ENCODE measurements around the gene PTRH2.

Gene PTRH2

DNA sequence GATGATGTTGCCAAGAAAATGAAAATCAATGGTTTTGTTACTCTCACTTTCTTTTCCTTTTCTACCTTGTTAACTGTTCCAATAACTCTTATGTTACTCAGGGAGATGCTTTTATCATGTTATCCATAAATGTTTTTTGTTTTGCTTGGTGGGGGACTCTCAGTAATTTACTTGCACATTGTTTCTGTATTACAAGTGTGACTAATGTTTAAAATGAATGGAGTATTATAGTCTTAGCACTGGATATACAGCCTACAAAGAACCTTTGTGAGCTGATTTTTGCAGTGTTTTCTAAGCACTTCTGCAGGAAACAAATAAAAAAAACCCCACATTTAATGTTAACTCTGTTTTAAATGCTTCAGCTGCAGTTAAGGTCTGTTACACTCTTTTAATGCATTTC lies 12.3 kb upstream of the PTRH2 start:
- no peak for DNase-seq (ENCODE audit: low read depth in 2 of 2)

DNA sequence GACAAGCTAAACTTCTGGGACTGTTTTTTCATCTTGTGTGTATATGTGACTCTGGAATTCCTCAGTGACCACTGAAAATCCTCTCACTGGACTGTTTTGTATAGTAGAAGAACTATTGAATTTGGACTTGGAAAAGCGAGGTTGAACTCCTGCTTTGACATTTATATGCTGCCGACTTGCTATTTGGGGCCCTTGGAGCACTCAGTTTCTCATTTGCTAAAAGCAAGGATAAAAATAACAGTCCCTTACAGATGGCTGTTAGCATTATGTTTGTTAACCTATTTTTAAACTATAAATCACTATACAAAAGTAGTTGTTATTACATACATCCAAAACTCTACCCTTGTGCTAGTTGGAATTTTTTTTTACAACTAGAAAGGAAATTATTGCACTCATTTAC lies 9.2 kb upstream of the PTRH2 start:
- no peak for DNase-seq (ENCODE audit: low read depth in 2 of 2)

DNA sequence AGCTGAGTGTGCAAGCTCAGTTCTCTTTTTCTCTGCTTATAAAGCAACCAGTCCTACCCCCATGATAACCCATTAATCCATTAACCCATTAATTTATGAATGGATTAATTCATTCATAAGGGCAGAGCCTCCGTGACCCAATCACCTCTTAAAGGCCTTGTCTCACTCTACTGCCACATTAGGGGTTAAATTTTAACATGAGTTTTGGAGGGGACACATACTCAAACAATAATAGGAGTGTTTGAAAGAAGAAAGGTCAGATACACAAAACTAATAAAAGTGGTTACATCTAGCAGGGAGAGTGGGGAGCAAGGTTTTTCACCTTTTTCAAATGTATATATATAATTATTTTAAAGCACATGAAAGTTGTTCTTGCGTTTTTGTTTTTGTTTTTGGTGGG lies 7.0 kb upstream of the PTRH2 start:
- DNase-seq (ENCODE audit: low read depth in 2 of 2) = no peak

DNA sequence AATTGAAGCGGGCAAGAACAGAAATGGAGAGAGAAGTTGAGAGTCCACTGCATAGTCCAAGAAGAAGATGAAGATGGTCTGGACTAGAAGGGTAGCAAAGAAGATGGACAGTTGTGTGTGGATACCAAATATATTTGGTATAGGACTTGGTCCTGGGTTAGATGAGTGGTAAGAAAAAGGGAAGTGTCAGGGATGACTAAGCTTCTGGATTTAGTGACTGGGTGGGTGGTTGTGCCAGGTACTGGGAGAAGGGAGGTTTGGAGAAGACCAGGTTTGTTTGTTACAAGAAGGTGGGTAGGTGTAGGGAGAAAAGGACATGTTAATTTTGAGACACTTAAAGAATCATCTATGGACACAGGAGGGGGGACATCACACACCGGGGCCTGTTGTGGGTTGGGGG lies 5.6 kb upstream of the PTRH2 start:
- DNase-seq (ENCODE audit: low read depth in 2 of 2) = no peak

DNA sequence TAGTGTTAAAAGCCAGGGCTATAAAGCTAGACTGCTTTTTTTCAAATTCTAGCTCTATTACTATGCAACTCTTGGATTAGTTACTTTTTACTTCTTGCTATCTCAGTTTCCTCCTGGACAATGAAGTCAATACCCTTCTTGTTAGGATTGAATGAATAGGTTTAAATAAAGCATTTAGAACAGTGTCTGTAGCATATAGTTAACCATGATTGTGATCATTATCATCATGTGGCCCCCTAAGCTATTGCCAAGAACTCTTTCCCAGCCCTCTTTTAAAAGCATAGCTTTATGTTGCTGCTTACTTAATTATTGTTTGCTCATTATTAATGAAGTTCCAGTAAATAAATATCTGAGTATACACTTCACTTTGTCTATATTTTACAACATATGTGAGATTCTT lies 4.7 kb upstream of the PTRH2 start:
- DNase-seq (ENCODE audit: low read depth in 2 of 2) = no peak

DNA sequence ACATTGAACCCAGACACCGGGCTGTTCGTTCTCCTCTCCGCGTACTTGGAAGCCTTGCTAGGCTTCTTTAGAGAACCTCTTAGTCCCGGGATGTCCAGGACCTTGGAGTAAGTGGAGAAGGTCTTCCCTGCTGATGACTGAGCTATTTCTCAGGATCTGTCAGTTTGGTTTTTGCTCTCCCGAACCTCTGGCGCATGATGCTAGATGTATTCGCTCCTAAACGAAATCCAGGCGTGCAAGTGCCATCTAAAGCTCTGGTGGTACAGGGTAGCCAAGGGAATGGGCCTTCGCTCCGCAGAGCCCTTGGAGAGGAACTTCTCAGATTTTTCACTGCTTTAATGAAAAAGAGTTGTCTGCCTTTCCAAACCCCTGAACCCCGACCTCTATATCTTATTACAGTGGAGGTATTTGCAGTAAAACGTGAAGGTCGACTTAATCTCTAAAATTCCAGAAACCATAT lies 771 bp upstream of the PTRH2 start:
- DNase-seq (ENCODE audit: low read depth in 2 of 2) = no peak

DNA sequence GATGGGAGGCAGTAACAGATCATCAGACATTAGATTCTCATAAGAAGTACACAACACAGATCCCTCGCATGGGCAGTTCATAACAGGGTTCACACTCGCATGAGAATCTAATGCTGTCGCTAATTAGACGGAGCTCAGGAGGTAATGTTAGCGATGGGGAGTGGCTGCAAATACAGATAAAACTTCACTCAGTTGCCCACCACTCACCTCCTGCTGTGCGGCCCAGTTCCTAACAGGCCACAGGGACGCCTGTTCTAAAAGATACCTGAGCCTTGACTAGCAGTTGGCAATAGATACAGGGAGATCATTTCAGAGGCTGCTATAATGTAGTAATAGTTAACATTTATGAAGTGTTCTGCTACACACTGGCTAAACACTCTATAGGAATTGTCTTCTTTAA lies 4.9 kb downstream of the PTRH2 start:
- DNase-seq (ENCODE audit: low read depth in 2 of 2) = no peak

DNA sequence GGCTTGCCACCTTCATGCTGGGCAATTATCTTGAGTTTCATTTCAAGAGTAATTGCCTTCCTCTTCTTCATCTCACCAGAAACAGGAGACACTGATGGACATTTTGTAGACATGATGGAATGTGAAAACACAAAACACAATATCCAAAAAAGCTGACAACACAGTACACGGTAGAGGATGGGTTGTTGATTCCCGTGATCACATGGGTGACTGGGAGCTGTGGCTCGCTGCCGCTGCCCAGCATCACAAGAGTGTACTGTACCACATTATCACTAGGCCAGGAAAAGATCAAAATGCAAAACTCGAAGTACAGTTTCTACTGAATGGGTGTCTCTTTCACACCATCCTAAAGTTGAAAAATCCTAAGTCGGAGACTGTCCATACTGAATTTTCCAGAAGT lies 7.4 kb downstream of the PTRH2 start:
- no peak for DNase-seq (ENCODE audit: low read depth in 2 of 2)

DNA sequence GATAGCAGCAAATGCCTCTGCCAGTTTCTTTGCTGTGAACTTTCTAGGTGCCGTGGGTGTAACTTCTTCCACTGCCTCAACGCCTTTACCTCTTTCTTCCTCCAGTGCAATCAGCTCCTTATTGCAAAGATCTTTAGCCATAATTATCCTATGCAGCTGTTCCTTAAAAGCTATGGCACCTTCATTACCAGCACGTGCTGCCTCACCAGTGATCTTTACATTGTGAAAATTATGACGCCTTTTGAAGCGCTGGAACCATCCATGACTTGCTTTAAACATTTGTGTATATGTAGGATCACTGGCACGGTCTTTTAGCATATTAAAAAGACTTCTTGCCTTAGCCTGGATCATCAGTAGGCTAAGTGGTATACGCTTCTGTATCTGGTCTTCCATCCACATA lies 8.0 kb downstream of the PTRH2 start:
- DNase-seq (ENCODE audit: low read depth in 2 of 2) = no peak

DNA sequence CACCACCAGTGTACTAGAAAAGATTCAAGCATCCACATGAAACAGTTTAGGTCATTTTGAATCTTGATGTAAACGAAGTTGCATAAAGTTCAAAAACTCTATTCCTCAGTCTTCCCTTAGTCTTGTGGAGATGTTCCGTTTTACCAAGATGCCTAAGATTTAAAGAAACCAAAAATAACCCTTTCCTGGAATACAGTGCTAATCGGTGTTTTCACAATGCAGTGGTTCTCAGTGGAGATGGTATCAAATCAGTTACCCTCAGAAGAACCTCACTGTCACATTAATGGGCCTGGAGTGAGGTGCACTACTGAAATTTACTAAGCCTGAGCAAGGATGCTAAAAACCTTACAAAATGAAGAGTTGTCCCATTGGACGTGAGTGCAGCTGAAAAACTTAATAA lies 9.1 kb downstream of the PTRH2 start:
- no peak for DNase-seq (ENCODE audit: low read depth in 2 of 2)

DNA sequence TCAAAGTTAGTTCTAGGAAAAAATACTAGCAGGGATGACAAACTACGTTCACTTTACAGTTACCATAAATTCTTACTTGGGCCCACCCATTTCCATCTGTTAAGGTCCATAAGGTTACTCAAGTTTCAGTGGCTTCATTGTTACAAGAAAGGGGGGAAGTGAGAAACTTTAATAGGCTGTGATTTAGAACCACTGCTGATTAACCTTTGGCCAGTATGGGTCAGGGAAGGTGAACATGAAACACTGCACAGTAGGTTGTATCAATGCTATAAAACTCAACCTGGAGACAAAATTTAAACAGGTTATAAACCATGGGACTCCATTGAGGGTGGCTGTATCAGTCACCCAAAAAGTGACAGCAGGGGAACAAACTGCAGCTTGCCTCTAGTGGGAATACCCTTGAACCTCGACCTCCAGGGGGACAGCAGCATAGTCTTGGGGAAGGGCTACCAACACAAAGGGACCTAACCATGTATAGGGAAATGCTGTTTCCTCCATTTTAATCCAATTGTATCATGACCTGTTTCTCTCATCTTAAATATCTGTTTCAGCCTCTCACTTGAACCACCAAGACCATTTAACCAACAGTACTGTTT lies 10.4 kb downstream of the PTRH2 start:
- no peak for DNase-seq (ENCODE audit: low read depth in 2 of 2)

DNA sequence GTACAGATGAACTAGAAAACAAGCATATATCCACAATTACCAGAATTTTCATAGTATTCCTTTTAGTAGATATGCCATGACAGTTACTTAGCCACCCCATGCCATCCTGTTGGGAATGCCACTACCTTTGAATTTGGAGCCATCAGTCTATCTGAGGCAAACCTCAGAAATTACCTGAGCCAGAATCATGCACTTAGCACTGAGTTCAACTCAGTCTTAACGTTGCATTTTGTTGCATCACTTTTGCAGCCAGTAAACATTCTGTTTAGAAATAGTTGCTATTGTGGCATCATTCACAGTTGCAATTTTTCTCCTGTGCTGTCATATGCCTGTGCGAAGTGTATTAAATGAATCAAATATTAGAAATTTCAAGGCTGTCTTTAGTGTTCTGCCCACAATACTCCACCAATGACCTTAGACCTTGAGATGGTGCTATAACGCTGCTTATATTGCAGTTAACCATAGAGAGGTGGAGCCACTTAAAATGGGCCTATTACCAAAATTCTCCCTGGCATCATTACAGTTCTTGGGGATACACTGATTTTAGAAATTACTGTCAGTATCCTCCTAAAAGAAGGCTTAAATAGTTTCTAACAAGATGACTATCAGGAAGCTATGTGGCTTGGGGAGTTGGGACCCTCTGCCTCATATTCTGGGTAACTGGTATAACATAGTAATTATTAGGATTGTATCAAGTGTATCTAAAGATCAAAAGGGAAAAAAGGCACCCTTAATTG lies 11.1 kb downstream of the PTRH2 start:
- no peak for DNase-seq (ENCODE audit: low read depth in 2 of 2)

DNA sequence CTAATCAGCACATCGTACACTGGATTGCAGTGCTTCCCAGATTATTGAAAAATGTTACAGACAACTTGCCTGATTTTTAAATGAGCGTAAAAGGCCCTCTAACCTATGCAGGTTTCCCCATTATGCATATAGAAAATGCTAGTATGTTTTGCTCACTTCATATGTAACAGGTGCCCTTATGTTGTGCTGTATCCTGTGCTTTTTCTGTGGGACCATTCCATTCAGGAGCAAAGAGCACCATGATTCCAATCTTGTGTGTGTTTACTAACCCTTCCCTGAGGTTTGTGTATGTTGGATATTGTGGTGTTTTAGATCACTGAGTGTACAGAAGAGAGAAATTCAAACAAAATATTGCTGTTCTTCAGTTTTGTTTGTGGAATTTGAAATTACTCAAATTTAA lies 12.9 kb downstream of the PTRH2 start:
- no peak for DNase-seq (ENCODE audit: low read depth in 2 of 2)

DNA sequence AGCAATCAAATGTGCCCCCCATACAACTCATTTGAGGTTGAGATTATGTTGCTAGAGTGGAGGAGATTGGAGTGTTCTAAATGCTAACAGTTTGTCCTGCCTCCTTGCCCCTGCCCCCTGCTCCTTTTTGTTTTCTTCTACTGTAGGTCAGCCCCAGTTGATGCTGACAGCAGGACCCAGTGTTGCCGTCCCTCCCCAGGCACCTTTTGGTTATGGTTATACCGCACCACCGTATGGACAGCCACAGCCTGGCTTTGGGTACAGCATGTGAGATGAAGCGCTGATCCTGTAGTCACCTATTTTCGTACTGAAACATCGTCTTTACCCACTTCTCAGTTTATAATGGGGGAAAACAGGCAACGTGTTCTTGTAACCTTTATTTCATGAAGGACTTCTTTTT lies 13.6 kb downstream of the PTRH2 start:
- DNase-seq (ENCODE audit: low read depth in 2 of 2) = no peak

DNA sequence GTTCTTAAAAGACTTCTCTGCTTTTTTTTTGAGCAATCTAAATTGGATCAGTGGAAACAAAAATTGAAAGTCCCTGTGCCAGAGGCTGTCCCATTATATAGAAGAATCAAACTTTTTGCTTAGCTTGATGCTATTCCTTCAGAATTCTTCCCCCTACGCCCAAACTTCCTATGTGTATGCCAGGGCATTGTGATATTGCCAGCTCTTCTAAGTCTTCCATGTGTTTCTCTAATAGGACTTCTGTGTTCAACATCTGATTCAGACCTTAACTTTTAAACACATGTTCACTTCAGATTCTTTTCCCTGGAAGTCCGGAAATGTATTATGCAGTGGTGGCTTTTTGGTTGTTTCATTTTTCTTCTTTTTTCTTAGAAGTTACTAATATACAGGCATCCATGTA lies 18.7 kb downstream of the PTRH2 start:
- no peak for DNase-seq (ENCODE audit: low read depth in 2 of 2)

DNA sequence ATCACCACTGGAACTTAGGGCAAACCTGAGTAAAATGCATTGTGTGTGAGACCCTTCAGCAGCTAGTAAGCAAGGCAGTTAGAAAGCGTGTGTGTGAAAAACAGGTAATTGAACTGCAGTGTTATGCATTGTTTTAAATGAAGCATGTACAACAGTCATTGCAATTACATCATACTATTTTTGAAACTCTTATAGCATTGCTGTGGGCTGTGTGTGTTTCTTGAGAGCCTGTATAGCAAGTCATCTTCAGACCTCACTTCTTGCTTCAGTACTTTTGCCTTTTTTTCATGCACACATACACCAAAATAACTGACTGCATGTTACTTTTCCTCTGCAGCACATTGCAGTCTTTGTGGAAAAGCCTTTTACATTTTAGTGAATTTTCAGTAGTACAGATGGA lies 19.2 kb downstream of the PTRH2 start:
- no peak for DNase-seq (ENCODE audit: low read depth in 2 of 2)

DNA sequence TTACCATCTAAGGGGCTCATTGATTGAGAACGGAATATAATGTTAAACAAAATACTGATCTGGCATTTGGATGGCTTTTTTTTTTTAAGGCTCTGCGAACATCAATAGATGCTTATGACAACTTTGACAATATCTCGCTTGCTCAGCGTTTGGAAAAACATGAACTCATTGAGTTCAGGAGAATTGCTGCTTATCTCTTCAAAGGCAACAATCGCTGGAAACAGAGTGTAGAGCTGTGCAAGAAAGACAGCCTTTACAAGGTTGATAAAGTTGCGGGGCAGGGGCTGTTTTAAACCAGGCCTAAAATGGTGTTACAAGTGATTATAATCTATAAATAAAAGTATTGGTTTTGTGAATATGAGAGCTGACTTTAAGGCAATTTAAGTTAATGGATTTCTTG lies 22.3 kb downstream of the PTRH2 start:
- DNase-seq (ENCODE audit: low read depth in 2 of 2) = no peak

DNA sequence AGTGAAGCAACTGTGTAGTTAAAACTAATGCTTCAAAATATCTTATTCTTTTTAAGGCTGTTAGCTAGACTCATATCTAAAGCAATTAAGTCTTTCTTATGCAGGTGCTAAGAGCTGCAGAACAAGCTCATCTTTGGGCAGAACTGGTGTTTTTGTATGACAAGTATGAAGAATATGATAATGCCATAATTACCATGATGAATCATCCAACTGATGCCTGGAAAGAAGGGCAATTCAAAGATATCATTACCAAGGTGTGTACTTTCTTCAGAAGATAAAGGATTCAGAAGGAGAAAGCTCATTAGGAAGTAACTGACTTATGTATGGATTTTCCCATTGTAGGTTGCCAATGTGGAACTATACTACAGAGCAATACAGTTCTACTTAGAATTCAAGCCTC lies 23.9 kb downstream of the PTRH2 start:
- DNase-seq (ENCODE audit: low read depth in 2 of 2) = no peak

DNA sequence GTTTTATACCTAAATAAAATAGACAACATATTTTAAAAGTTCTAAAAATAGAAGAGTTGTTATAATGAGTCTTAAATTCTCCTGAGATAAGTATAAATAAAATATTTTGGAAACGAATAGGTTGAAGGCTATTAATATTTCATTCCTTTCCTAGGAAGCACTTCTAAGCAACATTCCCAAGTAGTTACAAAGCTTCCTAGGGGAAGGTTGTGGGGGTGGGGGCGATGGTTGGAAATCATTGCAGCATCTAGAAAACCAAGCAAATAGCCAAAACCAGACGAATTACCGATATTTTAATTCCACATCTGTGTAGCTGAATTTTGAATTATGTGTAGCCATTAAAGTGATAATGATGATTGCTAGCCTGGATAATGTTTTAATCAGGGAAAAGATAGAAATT lies 26.9 kb downstream of the PTRH2 start:
- DNase-seq (ENCODE audit: low read depth in 2 of 2) = no peak

DNA sequence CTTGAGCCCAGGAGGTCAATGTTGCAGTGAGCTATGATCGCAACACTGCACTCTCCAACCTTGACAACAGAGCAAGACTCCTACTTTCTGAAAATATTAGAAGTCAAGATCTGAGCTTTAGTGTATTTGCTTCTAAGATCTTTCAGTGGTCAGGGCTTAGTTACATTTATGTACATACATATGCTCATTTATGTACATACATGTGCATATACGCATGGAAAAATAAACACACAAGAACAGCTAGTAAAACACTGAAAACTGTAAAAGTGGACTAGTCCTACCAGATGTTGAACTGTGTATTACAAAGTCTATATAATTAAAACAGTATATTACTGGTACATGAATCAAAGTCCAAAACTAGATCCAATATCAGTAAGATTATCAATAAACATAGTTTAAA lies 28.3 kb downstream of the PTRH2 start:
- DNase-seq (ENCODE audit: low read depth in 2 of 2) = no peak

DNA sequence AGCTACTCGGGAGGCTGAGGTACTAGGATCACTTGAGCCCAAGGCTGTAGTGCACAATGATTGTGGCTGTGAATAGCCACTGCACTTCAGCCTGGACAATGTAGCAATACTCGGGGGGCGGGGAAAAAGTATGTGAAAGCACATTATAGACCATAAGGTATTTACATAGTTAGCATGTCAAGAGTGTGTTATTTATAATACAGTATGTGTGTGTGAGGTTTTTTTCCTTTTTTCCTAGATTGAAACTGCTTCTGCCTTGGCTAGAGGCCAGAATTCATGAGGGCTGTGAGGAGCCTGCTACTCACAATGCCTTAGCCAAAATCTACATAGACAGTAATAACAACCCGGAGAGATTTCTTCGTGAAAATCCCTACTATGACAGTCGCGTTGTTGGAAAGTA lies 30.5 kb downstream of the PTRH2 start:
- no peak for DNase-seq (ENCODE audit: low read depth in 2 of 2)

DNA sequence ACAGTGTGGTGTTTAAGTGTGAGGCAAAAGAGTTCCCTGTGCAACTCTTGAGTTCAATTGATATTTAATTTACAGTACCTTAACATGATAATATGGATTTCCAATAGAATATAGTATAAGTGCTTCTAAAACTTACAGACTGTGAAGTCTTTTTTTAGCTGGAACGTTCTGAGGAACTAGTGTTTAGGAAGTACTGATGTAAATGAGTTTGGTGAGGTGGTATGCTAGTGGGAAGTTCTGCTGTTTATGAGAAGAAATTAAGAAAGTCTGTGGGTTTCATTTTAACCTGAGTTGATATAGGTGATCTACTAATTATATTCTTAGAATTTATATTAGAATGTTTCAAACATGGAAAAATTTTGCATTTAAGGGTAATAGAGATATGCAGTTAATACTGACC lies 32.0 kb downstream of the PTRH2 start:
- DNase-seq (ENCODE audit: low read depth in 2 of 2) = no peak

DNA sequence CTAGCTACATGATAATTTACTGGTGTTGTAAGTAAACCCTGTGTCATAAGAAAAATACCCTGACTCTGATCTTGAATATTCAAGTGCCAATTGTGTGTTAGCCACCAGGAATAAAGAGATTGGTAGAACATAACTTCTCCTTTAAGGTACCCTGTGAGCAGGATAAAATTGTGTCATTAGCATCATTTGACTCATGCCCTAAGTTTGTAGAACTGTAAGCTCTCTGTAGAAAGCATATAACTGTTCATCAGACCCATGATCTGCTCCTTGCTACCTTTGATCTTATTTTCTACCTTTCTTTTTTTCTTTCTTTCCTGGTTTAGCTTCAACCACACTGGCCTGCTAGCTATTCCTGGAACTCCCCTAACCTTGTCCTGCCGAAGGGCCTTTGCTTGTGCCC lies 35.8 kb downstream of the PTRH2 start:
- DNase-seq (ENCODE audit: low read depth in 2 of 2) = no peak

DNA sequence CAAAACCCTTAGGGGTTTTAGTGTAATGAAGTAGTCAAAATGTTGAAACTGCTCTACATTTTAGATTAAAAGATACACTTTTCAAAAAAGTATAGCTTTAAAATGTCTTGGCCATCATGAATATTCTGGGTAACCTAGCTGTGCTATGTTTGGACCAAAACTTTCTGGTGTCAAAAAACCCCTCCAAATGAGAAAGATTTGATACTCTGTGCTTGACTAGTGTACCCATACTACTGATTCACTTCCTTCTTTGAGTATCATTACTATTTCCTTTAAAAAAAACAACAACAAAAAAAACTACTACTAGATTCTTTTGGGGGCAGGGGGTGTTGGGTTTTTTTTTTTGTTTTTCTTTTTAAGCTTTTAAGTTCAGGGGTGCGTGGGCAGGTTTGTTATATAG lies 37.3 kb downstream of the PTRH2 start:
- no peak for DNase-seq (ENCODE audit: low read depth in 2 of 2)
